Fibroblast of the aortic adventitia (primary cell): ENCODE results near the gene GAP43. TPM values are rescaled to one million over a fixed set of nuclear protein-coding genes. Genes with fewer than 3 reads are reported as not detected.

Experiments
- DNase-seq: peaks from one replicate; pipeline ENCODE4 v3.0.0-alpha.2; 2010; ENCODE audit warnings: low read depth
- H3K4me3 ChIP-seq: 2 replicates; pipeline ENCODE4 v1.5.1; 2011; ENCODE audit warnings: low read depth, mild to moderate bottlenecking, control low read depth, low read length, moderate library complexity
- total RNA-seq: library from RNA; depleted of rRNA; stranded (reverse); fragments of >200 nt; gene quantifications from 2 replicates; pipeline ENCODE4 v1.2.3, GENCODE V29; 2012; ENCODE audit warnings: low replicate concordance
- TF ChIP-seq, protein P1 (sequence below): IDR thresholded peaks from 2 replicates; pipeline ENCODE4 v1.5.1; 2011; ENCODE audit warnings: mild to moderate bottlenecking, low read length, control low read depth, inconsistent platforms; ENCODE audit not compliant: insufficient read depth

Gene GAP43
- total RNA-seq, 1 donor: 16.4 TPM

DNA sequence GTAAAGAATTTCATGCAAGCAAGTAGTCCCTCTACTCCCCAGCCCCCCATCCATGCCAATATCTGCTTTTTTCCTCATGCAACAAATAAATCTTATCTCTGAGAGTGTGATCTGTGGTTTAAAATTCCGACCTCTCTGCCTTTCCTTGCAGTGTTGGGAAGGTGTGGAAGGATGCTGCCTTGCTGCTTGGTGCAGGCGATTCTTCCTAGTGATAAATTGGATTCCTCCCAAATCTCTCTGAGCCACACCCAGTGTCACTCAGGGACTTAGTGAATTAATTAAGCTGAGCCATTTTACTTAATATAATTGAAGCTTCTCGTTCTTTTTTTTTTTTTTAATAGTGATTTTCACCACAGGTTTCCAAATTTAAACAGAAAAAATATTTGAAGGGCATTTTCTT lies 3.4 kb downstream of the GAP43 start:
- DNase-seq: no peak
- TF ChIP-seq, protein P1, sequence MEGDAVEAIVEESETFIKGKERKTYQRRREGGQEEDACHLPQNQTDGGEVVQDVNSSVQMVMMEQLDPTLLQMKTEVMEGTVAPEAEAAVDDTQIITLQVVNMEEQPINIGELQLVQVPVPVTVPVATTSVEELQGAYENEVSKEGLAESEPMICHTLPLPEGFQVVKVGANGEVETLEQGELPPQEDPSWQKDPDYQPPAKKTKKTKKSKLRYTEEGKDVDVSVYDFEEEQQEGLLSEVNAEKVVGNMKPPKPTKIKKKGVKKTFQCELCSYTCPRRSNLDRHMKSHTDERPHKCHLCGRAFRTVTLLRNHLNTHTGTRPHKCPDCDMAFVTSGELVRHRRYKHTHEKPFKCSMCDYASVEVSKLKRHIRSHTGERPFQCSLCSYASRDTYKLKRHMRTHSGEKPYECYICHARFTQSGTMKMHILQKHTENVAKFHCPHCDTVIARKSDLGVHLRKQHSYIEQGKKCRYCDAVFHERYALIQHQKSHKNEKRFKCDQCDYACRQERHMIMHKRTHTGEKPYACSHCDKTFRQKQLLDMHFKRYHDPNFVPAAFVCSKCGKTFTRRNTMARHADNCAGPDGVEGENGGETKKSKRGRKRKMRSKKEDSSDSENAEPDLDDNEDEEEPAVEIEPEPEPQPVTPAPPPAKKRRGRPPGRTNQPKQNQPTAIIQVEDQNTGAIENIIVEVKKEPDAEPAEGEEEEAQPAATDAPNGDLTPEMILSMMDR: no peak
- no peak overlapping the region for H3K4me3 ChIP-seq

DNA sequence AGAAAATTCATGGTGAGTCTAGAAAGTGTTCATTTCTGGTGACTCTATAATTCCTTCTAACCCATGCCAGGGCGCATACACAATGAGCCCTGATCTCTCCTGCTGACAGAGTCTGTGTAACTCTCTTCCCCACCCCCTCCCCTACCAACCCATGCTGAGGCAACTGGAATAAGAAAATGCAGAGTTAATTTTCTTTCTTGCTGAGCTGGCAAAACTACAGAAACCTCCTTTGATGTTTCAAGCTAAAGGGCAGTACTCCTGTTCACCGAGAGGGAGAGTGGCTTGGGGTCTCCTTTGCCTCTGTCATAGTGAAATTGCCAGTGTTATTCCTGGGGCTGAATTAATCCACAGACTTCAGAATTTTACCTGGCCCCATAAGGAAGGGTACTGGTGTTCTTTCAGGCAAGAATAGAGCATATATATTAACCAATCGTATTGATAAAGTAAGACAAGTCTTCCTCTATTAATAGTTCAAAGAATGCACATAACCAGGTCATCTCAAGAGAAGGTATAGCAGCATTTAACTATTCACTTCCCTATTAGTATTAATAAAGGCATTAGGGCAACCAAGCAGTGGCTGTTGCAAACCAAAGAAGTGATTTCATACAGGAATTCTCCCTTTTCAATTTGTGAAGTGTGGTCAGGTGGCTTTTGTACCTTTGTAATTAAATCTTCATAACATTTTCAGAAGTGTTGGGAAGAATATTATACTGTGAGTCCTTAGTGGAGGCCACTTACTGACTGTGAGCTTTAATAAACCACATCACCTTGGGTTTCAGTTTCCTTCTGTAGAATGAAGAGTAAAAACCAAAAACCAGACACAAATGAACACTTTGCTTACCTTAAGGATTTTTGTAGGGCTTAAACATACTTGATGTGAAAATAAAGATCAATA lies 4.1 kb downstream of the GAP43 start:
- no peak for DNase-seq
- TF ChIP-seq, protein P1: no peak
- no peak overlapping the region for H3K4me3 ChIP-seq

GRCh38 chr3:115628075-115628412 lies 4.7 kb downstream of the GAP43 start:
- TF ChIP-seq, protein P1: no peak
- DNase-seq: no peak
- H3K4me3 ChIP-seq: no peak overlapping the region

- DNase-seq: no peak
- H3K4me3 ChIP-seq: no peak overlapping the region
- TF ChIP-seq, protein P1: no peak
Measured at GRCh38 chr3:115630850-115631249, 7.5 kb downstream of the GAP43 start.

GRCh38 chr3:115632026-115632425 lies 8.7 kb downstream of the GAP43 start:
- TF ChIP-seq, protein P1: no peak
- DNase-seq: no peak
- H3K4me3 ChIP-seq: no peak overlapping the region

DNA sequence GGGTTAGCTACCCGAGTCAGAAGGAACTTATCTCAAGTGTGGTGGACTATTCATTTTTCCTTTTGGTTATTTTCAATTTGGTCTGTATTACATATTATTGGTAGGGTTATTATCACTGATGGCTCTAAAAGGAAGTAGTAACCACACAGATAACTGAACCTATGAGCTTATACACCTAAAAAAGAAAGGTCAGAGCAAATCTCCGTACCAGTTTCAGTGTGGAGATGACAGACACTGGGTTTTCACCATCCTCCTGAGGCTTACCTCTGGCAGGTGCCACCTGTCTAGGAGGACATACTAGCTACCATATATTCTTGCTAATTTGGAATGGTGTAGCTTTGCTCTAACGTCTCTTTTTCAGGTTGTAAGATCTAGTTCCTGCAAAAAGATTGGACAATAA lies 10.2 kb downstream of the GAP43 start:
- TF ChIP-seq, protein P1: no peak
- H3K4me3 ChIP-seq: no peak overlapping the region
- no peak for DNase-seq
